Midbrain (tissue), 1 donor: ENCODE data around the gene ARFGEF2.
"Not testable (repeated sequence)": the region's sequence is repeated elsewhere in the genome, so short reads cannot be mapped to it uniquely, and the experiment has no call there.

ENCODE experiments used
- DNase-seq: peaks from one replicate; lab custom pipeline; 2025; lab: John Stamatoyannopoulos, UW

ARFGEF2 gene

GRCh38 chr20:48928832-48929725 is 7.6 kb downstream of the ARFGEF2 start:
- DNase-seq, result peak; percentile 28

GRCh38 chr20:48930035-48930434 is 8.5 kb downstream of the ARFGEF2 start:
- DNase-seq, result no peak

- DNase-seq, result no peak
Observed at GRCh38 chr20:48930878-48931277, 9.4 kb downstream of the ARFGEF2 start.

- no peak for DNase-seq
Observed at GRCh38 chr20:48931527-48932374, 10.2 kb downstream of the ARFGEF2 start.

GRCh38 chr20:48932375-48932941 is 10.9 kb downstream of the ARFGEF2 start:
- DNase-seq, result no peak

GRCh38 chr20:48933017-48933766 is 11.7 kb downstream of the ARFGEF2 start:
- DNase-seq, result no peak

- not testable (repeated sequence) for DNase-seq
Observed at GRCh38 chr20:48934273-48934877, 12.9 kb downstream of the ARFGEF2 start.

- DNase-seq, result not testable (repeated sequence)
Observed at GRCh38 chr20:48934966-48935365, 13.5 kb downstream of the ARFGEF2 start.

GRCh38 chr20:48936178-48936577 is 14.7 kb downstream of the ARFGEF2 start:
- not testable (repeated sequence) for DNase-seq

GRCh38 chr20:48937674-48938073 is 16.2 kb downstream of the ARFGEF2 start:
- no peak for DNase-seq

GRCh38 chr20:48938670-48939069 is 17.2 kb downstream of the ARFGEF2 start:
- DNase-seq, result no peak

- no peak for DNase-seq
Observed at GRCh38 chr20:48940170-48940569, 18.7 kb downstream of the ARFGEF2 start.

- DNase-seq, result no peak
Observed at GRCh38 chr20:48941467-48941866, 20.0 kb downstream of the ARFGEF2 start.

- no peak for DNase-seq
Observed at GRCh38 chr20:48942730-48943129, 21.2 kb downstream of the ARFGEF2 start.

- no peak for DNase-seq
Observed at GRCh38 chr20:48944663-48945297, 23.3 kb downstream of the ARFGEF2 start.

- DNase-seq, result no peak
Observed at GRCh38 chr20:48945840-48946514, 24.5 kb downstream of the ARFGEF2 start.

GRCh38 chr20:48948612-48949011 is 27.1 kb downstream of the ARFGEF2 start:
- DNase-seq, result no peak

GRCh38 chr20:48949304-48950170 is 28.0 kb downstream of the ARFGEF2 start:
- DNase-seq, result no peak

GRCh38 chr20:48951041-48951440 is 29.5 kb downstream of the ARFGEF2 start:
- DNase-seq, result no peak
